ENCODE data around the gene CCDC34.

CCDC34 gene

GRCh38 chr11:27362749-27363575 is at the start of gene CCDC34:
CCDC34 (minus strand) TSS chr11:27363215; CDS start chr11:27363194, 21 bp downstream.
- Histone ChIP-seq H3K9me3 (ENCODE audit: control insufficient read depth in 1 of 2, low read length in 2 of 2) (no peaks in the 10 kb centered on the region), H3K27me3 (ENCODE audit: control insufficient read depth in 1 of 2, insufficient read depth in 2 of 2, low read length in 2 of 2) (no peaks in the 10 kb centered on the region), H3K36me3 (ENCODE audit: control insufficient read depth in 1 of 2, insufficient read depth in 2 of 2, low read length in 2 of 2) (peaks cover 1 to 5% of the 10 kb centered on the region in 2 donors), H3K4me3 (ENCODE audit: low read depth in 1 of 2, low read length in 2 of 2) (peak within 1 kb of the TSS; percentile 87 to 88), H3K9ac (ENCODE audit: low read depth in 1 of 2, low read length in 2 of 2) (peak within 1 kb of the TSS; percentile 77 to 86), H3K27ac (ENCODE audit: low read depth, low read length) (no peak within 1 kb of the TSS), H3K4me1 (ENCODE audit: control insufficient read depth in 1 of 2, insufficient read depth in 2 of 2, low read length in 2 of 2) (peaks cover 17 to 25% of the 10 kb centered on the region in 2 donors)

- Histone ChIP-seq H3K9ac (ENCODE audit: low read depth in 1 of 2, low read length in 2 of 2) (no peak overlapping the region), H3K27me3 (ENCODE audit: control insufficient read depth in 1 of 2, insufficient read depth in 2 of 2, low read length in 2 of 2) (no peaks in the 10 kb centered on the region), H3K4me3 (ENCODE audit: low read depth in 1 of 2, low read length in 2 of 2) (no peak overlapping the region), H3K27ac (ENCODE audit: low read depth, low read length) (no peak overlapping the region), H3K36me3 (ENCODE audit: control insufficient read depth in 1 of 2, insufficient read depth in 2 of 2, low read length in 2 of 2) (peaks cover 6 to 7% of the 10 kb centered on the region in 2 donors), H3K9me3 (ENCODE audit: control insufficient read depth in 1 of 2, low read length in 2 of 2) (no peaks in the 10 kb centered on the region), H3K4me1 (ENCODE audit: control insufficient read depth in 1 of 2, insufficient read depth in 2 of 2, low read length in 2 of 2) (peaks cover 3 to 5% of the 10 kb centered on the region in 2 donors)
These were observed 49.2 kb upstream of the CCDC34 start for GRCh38 chr11:27412192-27412691.

- Histone ChIP-seq H3K9ac (ENCODE audit: low read depth in 1 of 2, low read length in 2 of 2) (no peak overlapping the region), H3K27me3 (ENCODE audit: control insufficient read depth in 1 of 2, insufficient read depth in 2 of 2, low read length in 2 of 2) (no peaks in the 10 kb centered on the region), H3K4me1 (ENCODE audit: control insufficient read depth in 1 of 2, insufficient read depth in 2 of 2, low read length in 2 of 2) (peaks cover 3 to 5% of the 10 kb centered on the region in 2 donors), H3K36me3 (ENCODE audit: control insufficient read depth in 1 of 2, insufficient read depth in 2 of 2, low read length in 2 of 2) (peaks cover 6 to 9% of the 10 kb centered on the region in 2 donors), H3K9me3 (ENCODE audit: control insufficient read depth in 1 of 2, low read length in 2 of 2) (no peaks in the 10 kb centered on the region), H3K4me3 (ENCODE audit: low read depth in 1 of 2, low read length in 2 of 2) (no peak overlapping the region), H3K27ac (ENCODE audit: low read depth, low read length) (no peak overlapping the region)
These were observed 48.3 kb upstream of the CCDC34 start for GRCh38 chr11:27411328-27411727.

GRCh38 chr11:27410272-27410671 is 47.3 kb upstream of the CCDC34 start:
- Histone ChIP-seq H3K4me1 (ENCODE audit: control insufficient read depth in 1 of 2, insufficient read depth in 2 of 2, low read length in 2 of 2) (peaks cover 3 to 5% of the 10 kb centered on the region in 2 donors), H3K27ac (ENCODE audit: low read depth, low read length) (no peak overlapping the region), H3K4me3 (ENCODE audit: low read depth in 1 of 2, low read length in 2 of 2) (no peak overlapping the region), H3K9me3 (ENCODE audit: control insufficient read depth in 1 of 2, low read length in 2 of 2) (no peaks in the 10 kb centered on the region), H3K9ac (ENCODE audit: low read depth in 1 of 2, low read length in 2 of 2) (no peak overlapping the region), H3K27me3 (ENCODE audit: control insufficient read depth in 1 of 2, insufficient read depth in 2 of 2, low read length in 2 of 2) (no peaks in the 10 kb centered on the region), H3K36me3 (ENCODE audit: control insufficient read depth in 1 of 2, insufficient read depth in 2 of 2, low read length in 2 of 2) (peaks cover 6 to 9% of the 10 kb centered on the region in 2 donors)

- peaks cover 6 to 9% of the 10 kb centered on the region in 2 donors for H3K36me3 ChIP-seq (ENCODE audit: control insufficient read depth in 1 of 2, insufficient read depth in 2 of 2, low read length in 2 of 2)
- no peak overlapping the region for H3K27ac ChIP-seq (ENCODE audit: low read depth, low read length)
- H3K27me3 ChIP-seq (ENCODE audit: control insufficient read depth in 1 of 2, insufficient read depth in 2 of 2, low read length in 2 of 2), result no peaks in the 10 kb centered on the region
- peaks cover 3 to 4% of the 10 kb centered on the region in 2 donors for H3K4me1 ChIP-seq (ENCODE audit: control insufficient read depth in 1 of 2, insufficient read depth in 2 of 2, low read length in 2 of 2)
- H3K4me3 ChIP-seq (ENCODE audit: low read depth in 1 of 2, low read length in 2 of 2), result no peak overlapping the region
- H3K9ac ChIP-seq (ENCODE audit: low read depth in 1 of 2, low read length in 2 of 2), result no peak overlapping the region
- no peaks in the 10 kb centered on the region for H3K9me3 ChIP-seq (ENCODE audit: control insufficient read depth in 1 of 2, low read length in 2 of 2)
These were observed 46.7 kb upstream of the CCDC34 start for GRCh38 chr11:27409742-27410141.

- Histone ChIP-seq H3K27ac (ENCODE audit: low read depth, low read length) (no peak overlapping the region), H3K4me1 (ENCODE audit: control insufficient read depth in 1 of 2, insufficient read depth in 2 of 2, low read length in 2 of 2) (peaks cover 0 to 3% of the 10 kb centered on the region in 2 donors)
These were observed 46.0 kb upstream of the CCDC34 start for GRCh38 chr11:27409049-27409448.

GRCh38 chr11:27408246-27408800 is 45.3 kb upstream of the CCDC34 start:
- no peak overlapping the region for H3K27ac ChIP-seq (ENCODE audit: low read depth, low read length)
- no peaks in the 10 kb centered on the region for H3K9me3 ChIP-seq (ENCODE audit: control insufficient read depth in 1 of 2, low read length in 2 of 2)
- H3K27me3 ChIP-seq (ENCODE audit: control insufficient read depth in 1 of 2, insufficient read depth in 2 of 2, low read length in 2 of 2), result no peaks in the 10 kb centered on the region
- peaks cover 6 to 9% of the 10 kb centered on the region in 2 donors for H3K36me3 ChIP-seq (ENCODE audit: control insufficient read depth in 1 of 2, insufficient read depth in 2 of 2, low read length in 2 of 2)
- no peak overlapping the region for H3K9ac ChIP-seq (ENCODE audit: low read depth in 1 of 2, low read length in 2 of 2)
- H3K4me3 ChIP-seq (ENCODE audit: low read depth in 1 of 2, low read length in 2 of 2), result no peak overlapping the region
- peaks cover 0 to 3% of the 10 kb centered on the region in 2 donors for H3K4me1 ChIP-seq (ENCODE audit: control insufficient read depth in 1 of 2, insufficient read depth in 2 of 2, low read length in 2 of 2)

More at GRCh38 chr11:27409049-27409448, 46.0 kb upstream of the CCDC34 start:
- Histone ChIP-seq H3K4me3 (ENCODE audit: low read depth in 1 of 2, low read length in 2 of 2) (no peak overlapping the region), H3K9me3 (ENCODE audit: control insufficient read depth in 1 of 2, low read length in 2 of 2) (no peaks in the 10 kb centered on the region), H3K9ac (ENCODE audit: low read depth in 1 of 2, low read length in 2 of 2) (no peak overlapping the region), H3K27me3 (ENCODE audit: control insufficient read depth in 1 of 2, insufficient read depth in 2 of 2, low read length in 2 of 2) (no peaks in the 10 kb centered on the region), H3K36me3 (ENCODE audit: control insufficient read depth in 1 of 2, insufficient read depth in 2 of 2, low read length in 2 of 2) (peaks cover 6 to 9% of the 10 kb centered on the region in 2 donors)

GRCh38 chr11:27406498-27407354 is 43.7 kb upstream of the CCDC34 start:
- peaks cover 0 to 11% of the 10 kb centered on the region in 2 donors for H3K4me1 ChIP-seq (ENCODE audit: control insufficient read depth in 1 of 2, insufficient read depth in 2 of 2, low read length in 2 of 2)
- no peaks in the 10 kb centered on the region for H3K9me3 ChIP-seq (ENCODE audit: control insufficient read depth in 1 of 2, low read length in 2 of 2)
- no peak overlapping the region for H3K27ac ChIP-seq (ENCODE audit: low read depth, low read length)
- no peaks in the 10 kb centered on the region for H3K27me3 ChIP-seq (ENCODE audit: control insufficient read depth in 1 of 2, insufficient read depth in 2 of 2, low read length in 2 of 2)
- no peak overlapping the region for H3K9ac ChIP-seq (ENCODE audit: low read depth in 1 of 2, low read length in 2 of 2)
- H3K4me3 ChIP-seq (ENCODE audit: low read depth in 1 of 2, low read length in 2 of 2), result no peak overlapping the region
- H3K36me3 ChIP-seq (ENCODE audit: control insufficient read depth in 1 of 2, insufficient read depth in 2 of 2, low read length in 2 of 2), result peaks cover 6 to 9% of the 10 kb centered on the region in 2 donors

- H3K36me3 ChIP-seq (ENCODE audit: control insufficient read depth in 1 of 2, insufficient read depth in 2 of 2, low read length in 2 of 2), result peaks cover 0 to 6% of the 10 kb centered on the region in 2 donors
- no peak overlapping the region for H3K4me3 ChIP-seq (ENCODE audit: low read depth in 1 of 2, low read length in 2 of 2)
- no peaks in the 10 kb centered on the region for H3K27me3 ChIP-seq (ENCODE audit: control insufficient read depth in 1 of 2, insufficient read depth in 2 of 2, low read length in 2 of 2)
- H3K9ac ChIP-seq (ENCODE audit: low read depth in 1 of 2, low read length in 2 of 2), result no peak overlapping the region
- H3K27ac ChIP-seq (ENCODE audit: low read depth, low read length), result no peak overlapping the region
- peaks cover 0 to 13% of the 10 kb centered on the region in 2 donors for H3K4me1 ChIP-seq (ENCODE audit: control insufficient read depth in 1 of 2, insufficient read depth in 2 of 2, low read length in 2 of 2)
- H3K9me3 ChIP-seq (ENCODE audit: control insufficient read depth in 1 of 2, low read length in 2 of 2), result no peaks in the 10 kb centered on the region
These were observed 42.1 kb upstream of the CCDC34 start for GRCh38 chr11:27405134-27405533.

All from duodenal mucosa (tissue), 2 donors.